HEK293 (cell line): Measurements from ENCODE around the gene PRX.
"Not testable (repeated sequence)": the region's sequence is repeated elsewhere in the genome, so short reads cannot be mapped to it uniquely, and the experiment has no call there.

Experiments
- CTCF ChIA-PET: fragments of 350-600 bp; formaldehyde crosslinking; extraction: SDS; loops from one replicate; lab custom pipeline; 2021; ENCODE audit warnings: antibody characterized with exemption; lab: Yijun Ruan, JAX
- POLR2A ChIA-PET: fragments of 300-600 bp; formaldehyde crosslinking; extraction: SDS; loops from one replicate; lab custom pipeline; 2020; ENCODE audit warnings: antibody characterized with exemption, inconsistent platforms; lab: Yijun Ruan, JAX
- H3K27ac ChIP-seq: fragments of 200-500 bp; sonication (Bioruptor generic); 2 replicates; pipeline ENCODE4 v1.5.1; 2014; ENCODE audit warnings: low read depth, low read length, control low read depth, inconsistent platforms; ENCODE audit errors: extremely low read depth
- H3K36me3 ChIP-seq, 2 experiments: fragments of 200-500 bp in 1 of 2; sonication (Bioruptor generic) in 1 of 2; 1 replicate in 1 of 2; 2 replicates in 1 of 2; pipeline ENCODE4 v1.5.1; 2014 to 2017; ENCODE audit warnings: inconsistent platforms in 2 of 2, low read length in 2 of 2; ENCODE audit not compliant: control insufficient read depth in 2 of 2, insufficient read depth in 1 of 2
- H3K4me1 ChIP-seq: fragments of 200-500 bp; sonication (Bioruptor generic); 2 replicates; pipeline ENCODE4 v1.5.1; 2014; ENCODE audit warnings: mild to moderate bottlenecking, low read length, inconsistent platforms; ENCODE audit not compliant: control insufficient read depth, insufficient read depth
- H3K4me3 ChIP-seq: 2 replicates; pipeline ENCODE4 v1.5.1; 2011; ENCODE audit warnings: low read depth, mild to moderate bottlenecking, control low read depth, low read length, moderate library complexity
- H3K9me3 ChIP-seq: fragments of 200-500 bp; sonication (Bioruptor generic); 2 replicates; pipeline ENCODE4 v1.5.1; 2014; ENCODE audit warnings: low read depth, low read length, inconsistent platforms; ENCODE audit not compliant: control insufficient read depth, insufficient read depth
- EGR2 ChIP-seq: fragments of 450-650 bp; formaldehyde crosslinking; IDR thresholded peaks from 2 replicates; pipeline ENCODE4 v1.5.1; 2016; ENCODE audit warnings: low read depth, missing biosample characterization, missing genetic modification characterization
- ZBTB21 ChIP-seq: fragments of 450-650 bp; formaldehyde crosslinking; IDR thresholded peaks from 2 replicates; pipeline ENCODE4 v1.5.1; 2017; ENCODE audit warnings: missing biosample characterization, missing genetic modification characterization
- ZBTB48 ChIP-seq: fragments of 450-650 bp; formaldehyde crosslinking; IDR thresholded peaks from 2 replicates; pipeline ENCODE4 v1.5.1; 2016; ENCODE audit warnings: missing biosample characterization, missing genetic modification characterization
- ZFHX2 ChIP-seq: fragments of 450-650 bp; formaldehyde crosslinking; conservative IDR thresholded peaks from 2 replicates; pipeline ENCODE4 v1.5.1; 2016; ENCODE audit warnings: missing biosample characterization, missing genetic modification characterization
- ZFP41 ChIP-seq: fragments of 450-650 bp; formaldehyde crosslinking; IDR thresholded peaks from 2 replicates; pipeline ENCODE4 v1.5.1; 2016; ENCODE audit warnings: missing biosample characterization, missing genetic modification characterization, borderline replicate concordance
- ZNF184 ChIP-seq: fragments of 450-650 bp; IDR thresholded peaks from 2 replicates; pipeline ENCODE4 v1.5.1; 2018; ENCODE audit warnings: missing biosample characterization, mild to moderate bottlenecking, missing genetic modification characterization
- ZNF211 ChIP-seq: fragments of 450-650 bp; formaldehyde crosslinking; IDR thresholded peaks from 2 replicates; pipeline ENCODE4 v1.5.1; 2016; ENCODE audit warnings: low read depth, missing biosample characterization, missing genetic modification characterization
- ZNF248 ChIP-seq: fragments of 450-650 bp; formaldehyde crosslinking; IDR thresholded peaks from 2 replicates; pipeline ENCODE4 v1.5.1; 2017; ENCODE audit warnings: missing biosample characterization, missing genetic modification characterization
- ZNF37A ChIP-seq: fragments of 450-650 bp; IDR thresholded peaks from 2 replicates; pipeline ENCODE4 v1.5.1; 2018; ENCODE audit warnings: missing biosample characterization, missing genetic modification characterization
- ZNF394 ChIP-seq: fragments of 450-650 bp; formaldehyde crosslinking; IDR thresholded peaks from 2 replicates; pipeline ENCODE4 v1.5.1; 2016; ENCODE audit warnings: missing biosample characterization, missing genetic modification characterization, mild to moderate bottlenecking, moderate library complexity, borderline replicate concordance
- ZNF514 ChIP-seq: fragments of 450-650 bp; formaldehyde crosslinking; IDR thresholded peaks from 2 replicates; pipeline ENCODE4 v1.5.1; 2016; ENCODE audit warnings: missing biosample characterization, missing genetic modification characterization
- ZNF629 ChIP-seq: fragments of 450-650 bp; formaldehyde crosslinking; IDR thresholded peaks from 2 replicates; pipeline ENCODE4 v1.5.1; 2017; ENCODE audit warnings: missing biosample characterization, missing genetic modification characterization
- ZNF664 ChIP-seq: fragments of 450-650 bp; formaldehyde crosslinking; IDR thresholded peaks from 2 replicates; pipeline ENCODE4 v1.5.1; 2016; ENCODE audit warnings: missing biosample characterization, missing genetic modification characterization
- ZNF701 ChIP-seq: fragments of 450-650 bp; formaldehyde crosslinking; IDR thresholded peaks from 2 replicates; pipeline ENCODE4 v1.5.1; 2016; ENCODE audit warnings: missing biosample characterization, missing genetic modification characterization
- ZNF776 ChIP-seq: fragments of 450-650 bp; formaldehyde crosslinking; IDR thresholded peaks from 2 replicates; pipeline ENCODE4 v1.5.0; 2017; ENCODE audit warnings: missing biosample characterization, missing genetic modification characterization, borderline replicate concordance
- TF ChIP-seq, protein P1 (sequence below): fragments of 450-650 bp; formaldehyde crosslinking; conservative IDR thresholded peaks from 2 replicates; pipeline ENCODE4 v1.5.1; 2016; ENCODE audit warnings: low read depth, missing biosample characterization, missing genetic modification characterization
- TF ChIP-seq, protein P2 (sequence below): fragments of 450-650 bp; formaldehyde crosslinking; IDR thresholded peaks from 2 replicates; pipeline ENCODE4 v1.5.1; 2016; ENCODE audit warnings: missing biosample characterization, missing genetic modification characterization
- TF ChIP-seq, protein P3 (sequence below): fragments of 450-650 bp; formaldehyde crosslinking; IDR thresholded peaks from 2 replicates; pipeline ENCODE4 v1.5.1; 2016; ENCODE audit warnings: missing biosample characterization, missing genetic modification characterization, low read depth

PRX gene

DNA sequence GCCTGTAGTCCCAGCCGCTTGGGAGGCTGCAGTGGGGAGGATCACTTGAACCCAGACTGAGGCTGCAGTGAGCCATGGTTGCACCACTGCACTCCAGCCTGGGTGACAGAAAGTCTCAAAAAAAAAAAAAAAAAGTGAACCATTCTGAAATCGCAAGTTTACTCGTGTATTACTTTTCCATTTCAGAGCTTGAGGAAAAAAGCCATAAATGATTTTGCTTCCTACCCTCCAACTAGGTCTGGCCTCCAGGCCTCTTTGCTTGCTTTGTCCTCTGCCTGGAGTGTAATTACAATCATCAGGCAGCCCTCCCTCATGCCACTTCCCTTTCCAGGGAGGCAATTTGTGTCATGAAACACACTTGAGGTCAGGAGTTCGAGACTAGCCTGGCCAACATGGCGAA lies 43.9 kb upstream of the PRX start (continued):
- TF ChIP-seq, protein P1, sequence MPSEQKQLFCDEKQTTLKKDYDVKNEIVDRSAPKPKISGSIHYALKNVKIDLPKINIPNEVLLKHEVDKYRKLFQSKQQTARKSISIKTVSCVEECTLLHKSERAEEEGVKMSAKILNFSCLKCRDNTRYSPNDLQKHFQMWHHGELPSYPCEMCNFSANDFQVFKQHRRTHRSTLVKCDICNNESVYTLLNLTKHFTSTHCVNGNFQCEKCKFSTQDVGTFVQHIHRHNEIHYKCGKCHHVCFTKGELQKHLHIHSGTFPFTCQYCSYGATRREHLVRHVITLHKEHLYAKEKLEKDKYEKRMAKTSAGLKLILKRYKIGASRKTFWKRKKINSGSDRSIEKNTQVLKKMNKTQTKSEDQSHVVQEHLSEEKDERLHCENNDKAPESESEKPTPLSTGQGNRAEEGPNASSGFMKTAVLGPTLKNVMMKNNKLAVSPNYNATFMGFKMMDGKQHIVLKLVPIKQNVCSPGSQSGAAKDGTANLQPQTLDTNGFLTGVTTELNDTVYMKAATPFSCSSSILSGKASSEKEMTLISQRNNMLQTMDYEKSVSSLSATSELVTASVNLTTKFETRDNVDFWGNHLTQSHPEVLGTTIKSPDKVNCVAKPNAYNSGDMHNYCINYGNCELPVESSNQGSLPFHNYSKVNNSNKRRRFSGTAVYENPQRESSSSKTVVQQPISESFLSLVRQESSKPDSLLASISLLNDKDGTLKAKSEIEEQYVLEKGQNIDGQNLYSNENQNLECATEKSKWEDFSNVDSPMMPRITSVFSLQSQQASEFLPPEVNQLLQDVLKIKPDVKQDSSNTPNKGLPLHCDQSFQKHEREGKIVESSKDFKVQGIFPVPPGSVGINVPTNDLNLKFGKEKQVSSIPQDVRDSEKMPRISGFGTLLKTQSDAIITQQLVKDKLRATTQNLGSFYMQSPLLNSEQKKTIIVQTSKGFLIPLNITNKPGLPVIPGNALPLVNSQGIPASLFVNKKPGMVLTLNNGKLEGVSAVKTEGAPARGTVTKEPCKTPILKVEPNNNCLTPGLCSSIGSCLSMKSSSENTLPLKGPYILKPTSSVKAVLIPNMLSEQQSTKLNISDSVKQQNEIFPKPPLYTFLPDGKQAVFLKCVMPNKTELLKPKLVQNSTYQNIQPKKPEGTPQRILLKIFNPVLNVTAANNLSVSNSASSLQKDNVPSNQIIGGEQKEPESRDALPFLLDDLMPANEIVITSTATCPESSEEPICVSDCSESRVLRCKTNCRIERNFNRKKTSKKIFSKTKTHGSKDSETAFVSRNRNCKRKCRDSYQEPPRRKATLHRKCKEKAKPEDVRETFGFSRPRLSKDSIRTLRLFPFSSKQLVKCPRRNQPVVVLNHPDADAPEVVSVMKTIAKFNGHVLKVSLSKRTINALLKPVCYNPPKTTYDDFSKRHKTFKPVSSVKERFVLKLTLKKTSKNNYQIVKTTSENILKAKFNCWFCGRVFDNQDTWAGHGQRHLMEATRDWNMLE (tag by site-specific recombination), result no peak
- TF ChIP-seq, all 188 proteins: peak for 1

DNA sequence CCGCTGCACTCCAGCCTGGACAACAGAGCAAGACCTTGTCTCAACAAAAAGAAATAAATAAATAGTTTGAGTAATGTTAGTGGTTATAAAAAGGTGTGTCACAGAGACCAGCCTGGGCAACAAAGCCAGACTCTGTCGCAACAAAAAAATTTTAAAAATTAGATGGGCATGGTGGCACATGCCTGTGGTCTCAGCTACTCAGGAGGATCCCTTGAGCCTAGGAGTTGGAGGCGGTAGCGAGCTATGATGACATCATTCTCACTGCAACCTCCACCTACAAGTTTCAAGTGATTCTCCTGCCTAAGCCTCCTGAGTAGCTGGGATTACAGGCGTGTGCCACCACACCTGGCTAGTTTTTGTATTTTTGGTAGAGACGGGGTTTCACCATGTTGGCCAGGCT lies 40.8 kb upstream of the PRX start:
- POLR2A ChIA-PET, result interaction anchor here (0.6 to 5.1 kb wide), 4 partner anchors 10 to 119 kb away, joined by 4 to 34 read pairs (median 12); partner anchors contain the start of genes BLVRB and SERTAD3

DNA sequence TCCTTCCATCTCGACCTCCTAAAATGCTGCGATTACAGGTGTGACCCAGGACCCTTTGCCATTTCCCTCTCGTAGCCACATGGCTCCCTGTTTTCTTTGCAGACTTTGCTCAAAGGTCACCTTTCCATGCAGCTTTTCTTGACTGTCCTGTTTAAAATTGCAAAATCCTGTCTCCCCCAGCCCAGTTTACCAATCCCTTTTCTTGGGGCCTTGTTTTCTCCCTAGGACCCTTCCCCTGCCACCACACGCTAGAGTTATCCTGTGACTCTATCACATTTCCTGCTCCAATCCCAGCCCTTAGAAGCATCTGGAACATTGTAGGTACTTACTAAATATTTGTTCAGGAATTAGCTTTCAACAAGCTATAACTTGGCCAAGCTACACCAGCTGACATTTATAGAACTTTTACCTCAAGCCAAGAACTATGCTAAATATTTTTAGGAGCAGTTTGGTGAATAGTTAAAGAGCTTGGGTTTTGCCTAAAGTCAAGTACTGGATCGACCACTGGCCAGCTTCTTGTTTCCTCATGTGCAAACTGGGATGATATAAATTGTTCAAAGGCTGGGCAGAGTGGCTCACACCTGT lies 40.1 kb upstream of the PRX start:
- TF ChIP-seq ZNF514 (tag by site-specific recombination) (no peak), ZNF211 (tag by site-specific recombination) (no peak), ZNF664 (no peak), ZNF776 (no peak), ZNF394 (tag by site-specific recombination) (no peak), ZNF37A (tag by site-specific recombination) (no peak), ZNF701 (tag by site-specific recombination) (no peak), ZFP41 (no peak), ZNF184 (tag by site-specific recombination) (no peak)
- TF ChIP-seq, protein P2, sequence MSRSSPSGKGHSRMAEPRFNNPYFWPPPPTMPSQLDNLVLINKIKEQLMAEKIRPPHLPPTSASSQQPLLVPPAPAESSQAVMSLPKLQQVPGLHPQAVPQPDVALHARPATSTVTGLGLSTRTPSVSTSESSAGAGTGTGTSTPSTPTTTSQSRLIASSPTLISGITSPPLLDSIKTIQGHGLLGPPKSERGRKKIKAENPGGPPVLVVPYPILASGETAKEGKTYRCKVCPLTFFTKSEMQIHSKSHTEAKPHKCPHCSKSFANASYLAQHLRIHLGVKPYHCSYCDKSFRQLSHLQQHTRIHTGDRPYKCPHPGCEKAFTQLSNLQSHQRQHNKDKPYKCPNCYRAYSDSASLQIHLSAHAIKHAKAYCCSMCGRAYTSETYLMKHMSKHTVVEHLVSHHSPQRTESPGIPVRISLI (tag by site-specific recombination), result no peak
- CTCF ChIA-PET, result interaction anchor here (0.6 to 7.1 kb wide), 11 partner anchors 8 to 218 kb away, joined by 3 to 98 read pairs (median 6); partner anchors contain the start of gene BLVRB
- Histone ChIP-seq H3K9me3 (no peaks in the 10 kb centered on the region; the same call in 1 of the 2 replicates), H3K4me1 (no peaks in the 10 kb centered on the region), H3K27ac (peak overlapping the region; percentile 41; the same call in 1 of the 2 replicates), H3K36me3 (peaks cover 17 to 25% of the 10 kb centered on the region in 2 experiments; a peak in 2 of 3 replicates), H3K4me3 (no peak overlapping the region)
- POLR2A ChIA-PET, result interaction anchor here (0.6 to 5.1 kb wide), 5 partner anchors 9 to 118 kb away, joined by 4 to 34 read pairs (median 5); partner anchors contain the start of genes BLVRB and SERTAD3

More for the DNA sequence above, 40.8 kb upstream of the PRX start:
- TF ChIP-seq, protein P3, sequence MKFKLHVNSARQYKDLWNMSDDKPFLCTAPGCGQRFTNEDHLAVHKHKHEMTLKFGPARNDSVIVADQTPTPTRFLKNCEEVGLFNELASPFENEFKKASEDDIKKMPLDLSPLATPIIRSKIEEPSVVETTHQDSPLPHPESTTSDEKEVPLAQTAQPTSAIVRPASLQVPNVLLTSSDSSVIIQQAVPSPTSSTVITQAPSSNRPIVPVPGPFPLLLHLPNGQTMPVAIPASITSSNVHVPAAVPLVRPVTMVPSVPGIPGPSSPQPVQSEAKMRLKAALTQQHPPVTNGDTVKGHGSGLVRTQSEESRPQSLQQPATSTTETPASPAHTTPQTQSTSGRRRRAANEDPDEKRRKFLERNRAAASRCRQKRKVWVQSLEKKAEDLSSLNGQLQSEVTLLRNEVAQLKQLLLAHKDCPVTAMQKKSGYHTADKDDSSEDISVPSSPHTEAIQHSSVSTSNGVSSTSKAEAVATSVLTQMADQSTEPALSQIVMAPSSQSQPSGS (tag by site-specific recombination), result peak; percentile 94
- TF ChIP-seq ZNF629 (tag by site-specific recombination) (peak; percentile 67; the same call in 1 of the 2 replicates), ZBTB48 (tag by site-specific recombination) (peak; percentile 40; the same call in 1 of the 2 replicates), ZNF248 (tag by site-specific recombination) (0 out of 2 replicates have a peak, but pooled peaks have one; percentile 41), EGR2 (peak; percentile 70; the same call in 1 of the 2 replicates), ZNF394 (tag by site-specific recombination) (peak; percentile 59; the same call in 1 of the 2 replicates), ZFHX2 (peak; percentile 76), ZBTB21 (tag by site-specific recombination) (0 out of 2 replicates have a peak, but pooled peaks have one; percentile 40)
- not testable (repeated sequence) for H3K4me3 ChIP-seq, H3K9me3 ChIP-seq, H3K4me1 ChIP-seq, H3K27ac ChIP-seq
- CTCF ChIA-PET, result interaction anchor here (0.6 to 7.1 kb wide), 14 partner anchors 8 to 218 kb away, joined by 3 to 98 read pairs (median 4); partner anchors contain the start of gene BLVRB
- H3K36me3 ChIP-seq, result peaks cover 13 to 22% of the 10 kb centered on the region in 2 experiments; a peak in 2 of 3 replicates
